NCI-H524 (cell line): Measurements from ENCODE around the gene BABAM2.
"Not testable (repeated sequence)": the region's sequence is repeated elsewhere in the genome, so short reads cannot be mapped to it uniquely, and the experiment has no call there.

Experiments
- DNase-seq, 2 experiments: peaks; one replicate each; lab custom pipeline; 2025; lab: John Stamatoyannopoulos, UW

Gene BABAM2

GRCh38 chr2:27890146-27890923, at the start of gene BABAM2, which contains the start of gene RBKS:
Gene BABAM2 (plus strand): TSS chr2:27890729. CDS start chr2:27894557, 3,828 bp downstream.
Gene RBKS (minus strand): TSS chr2:27890387. CDS start chr2:27890345, 42 bp downstream.
- DNase-seq: peak; percentile 53 to 83

GRCh38 chr2:27842894-27843293, 47.6 kb upstream of the BABAM2 start:
- DNase-seq: no peak

GRCh38 chr2:27843992-27844391, 46.5 kb upstream of the BABAM2 start:
- DNase-seq: no peak

GRCh38 chr2:27844821-27845255, 45.7 kb upstream of the BABAM2 start:
- peak in 1 of 2 experiments; percentile 28 for DNase-seq

- DNase-seq: no peak
Observed at GRCh38 chr2:27847333-27847732, 43.2 kb upstream of the BABAM2 start.

GRCh38 chr2:27849558-27850205, 40.8 kb upstream of the BABAM2 start:
- DNase-seq: no peak

- DNase-seq: no peak
Observed at GRCh38 chr2:27852691-27853090, 37.8 kb upstream of the BABAM2 start.

GRCh38 chr2:27854229-27854862, 36.2 kb upstream of the BABAM2 start:
- no peak for DNase-seq

- DNase-seq: no peak
Observed at GRCh38 chr2:27855476-27855875, 35.1 kb upstream of the BABAM2 start.

- DNase-seq: no peak
Observed at GRCh38 chr2:27856386-27856785, 34.1 kb upstream of the BABAM2 start.

GRCh38 chr2:27856956-27857355, 33.6 kb upstream of the BABAM2 start:
- DNase-seq: no peak

GRCh38 chr2:27857417-27858172, 32.9 kb upstream of the BABAM2 start:
- DNase-seq: no peak

- no peak for DNase-seq
Observed at GRCh38 chr2:27860111-27860510, 30.4 kb upstream of the BABAM2 start.

GRCh38 chr2:27863146-27863545, 27.4 kb upstream of the BABAM2 start:
- DNase-seq: peak in 1 of 2 experiments; percentile 21

- not testable (repeated sequence) for DNase-seq
Observed at GRCh38 chr2:27863955-27864354, 26.6 kb upstream of the BABAM2 start.

GRCh38 chr2:27866237-27866636, 24.3 kb upstream of the BABAM2 start:
- no peak for DNase-seq

GRCh38 chr2:27869763-27870162, 20.8 kb upstream of the BABAM2 start:
- DNase-seq: no peak

GRCh38 chr2:27870724-27871123, 19.8 kb upstream of the BABAM2 start:
- no peak for DNase-seq

GRCh38 chr2:27871802-27872201, 18.7 kb upstream of the BABAM2 start:
- DNase-seq: peak in 1 of 2 experiments; percentile 12

GRCh38 chr2:27873091-27873490, 17.4 kb upstream of the BABAM2 start:
- DNase-seq: no peak

- DNase-seq: no peak
Observed at GRCh38 chr2:27875089-27875881, 15.2 kb upstream of the BABAM2 start.
